HEK293 (cell line): Measurements from ENCODE around the gene PCSK6.
A peak's percentile ranks its signal among the peaks of the same experiment; 100 is the strongest.

Experiments
- CTCF ChIA-PET: fragments of 350-600 bp; formaldehyde crosslinking; extraction: SDS; loops from one replicate; lab custom pipeline; 2021; ENCODE audit warnings: antibody characterized with exemption; lab: Yijun Ruan, JAX
- POLR2A ChIA-PET: fragments of 300-600 bp; formaldehyde crosslinking; extraction: SDS; loops from one replicate; lab custom pipeline; 2020; ENCODE audit warnings: antibody characterized with exemption, inconsistent platforms; lab: Yijun Ruan, JAX
- H3K27ac ChIP-seq: fragments of 200-500 bp; sonication (Bioruptor generic); 2 replicates; pipeline ENCODE4 v1.5.1; 2014; ENCODE audit warnings: low read depth, low read length, control low read depth, inconsistent platforms; ENCODE audit errors: extremely low read depth
- H3K36me3 ChIP-seq, 2 experiments: fragments of 200-500 bp in 1 of 2; sonication (Bioruptor generic) in 1 of 2; 1 replicate in 1 of 2; 2 replicates in 1 of 2; pipeline ENCODE4 v1.5.1; 2014 to 2017; ENCODE audit warnings: inconsistent platforms in 2 of 2, low read length in 2 of 2; ENCODE audit not compliant: control insufficient read depth in 2 of 2, insufficient read depth in 1 of 2
- H3K4me1 ChIP-seq: fragments of 200-500 bp; sonication (Bioruptor generic); 2 replicates; pipeline ENCODE4 v1.5.1; 2014; ENCODE audit warnings: mild to moderate bottlenecking, low read length, inconsistent platforms; ENCODE audit not compliant: control insufficient read depth, insufficient read depth
- H3K4me3 ChIP-seq: 2 replicates; pipeline ENCODE4 v1.5.1; 2011; ENCODE audit warnings: low read depth, mild to moderate bottlenecking, control low read depth, low read length, moderate library complexity
- H3K9me3 ChIP-seq: fragments of 200-500 bp; sonication (Bioruptor generic); 2 replicates; pipeline ENCODE4 v1.5.1; 2014; ENCODE audit warnings: low read depth, low read length, inconsistent platforms; ENCODE audit not compliant: control insufficient read depth, insufficient read depth
- BCL11B ChIP-seq: fragments of 450-650 bp; formaldehyde crosslinking; IDR thresholded peaks from 2 replicates; pipeline ENCODE4 v1.5.1; 2016; ENCODE audit warnings: low read depth, missing biosample characterization, missing genetic modification characterization
- EGR2 ChIP-seq: fragments of 450-650 bp; formaldehyde crosslinking; IDR thresholded peaks from 2 replicates; pipeline ENCODE4 v1.5.1; 2016; ENCODE audit warnings: low read depth, missing biosample characterization, missing genetic modification characterization
- GLIS2 ChIP-seq: fragments of 450-650 bp; formaldehyde crosslinking; IDR thresholded peaks from 2 replicates; pipeline ENCODE4 v1.5.1; 2016; ENCODE audit warnings: missing biosample characterization, missing genetic modification characterization
- HOXC10 ChIP-seq: sonication (generic); formaldehyde crosslinking; IDR thresholded peaks from 2 replicates; pipeline ENCODE4 v1.8.1; 2023; ENCODE audit warnings: mild to moderate bottlenecking, missing genetic modification reagents
- MZF1 ChIP-seq: fragments of 450-650 bp; formaldehyde crosslinking; IDR thresholded peaks from 2 replicates; pipeline ENCODE4 v1.5.1; 2017; ENCODE audit warnings: missing biosample characterization, missing genetic modification characterization, borderline replicate concordance
- ZBTB17 ChIP-seq: fragments of 450-650 bp; formaldehyde crosslinking; IDR thresholded peaks from 2 replicates; pipeline ENCODE4 v1.5.1; 2016; ENCODE audit warnings: missing biosample characterization, missing genetic modification characterization
- ZIC2 ChIP-seq: fragments of 450-650 bp; formaldehyde crosslinking; IDR thresholded peaks from 2 replicates; pipeline ENCODE4 v1.5.1; 2016; ENCODE audit warnings: missing biosample characterization, missing genetic modification characterization
- ZNF10 ChIP-seq: fragments of 450-650 bp; formaldehyde crosslinking; IDR thresholded peaks from 2 replicates; pipeline ENCODE4 v1.5.1; 2017; ENCODE audit warnings: missing biosample characterization, missing genetic modification characterization
- ZNF140 ChIP-seq: fragments of 450-650 bp; formaldehyde crosslinking; IDR thresholded peaks from 2 replicates; pipeline ENCODE4 v1.5.1; 2016; ENCODE audit warnings: missing biosample characterization, missing genetic modification characterization
- ZNF223 ChIP-seq: fragments of 450-650 bp; formaldehyde crosslinking; IDR thresholded peaks from 2 replicates; pipeline ENCODE4 v1.5.1; 2016; ENCODE audit warnings: missing biosample characterization, missing genetic modification characterization
- ZNF341 ChIP-seq: fragments of 450-650 bp; formaldehyde crosslinking; IDR thresholded peaks from 2 replicates; pipeline ENCODE4; 2016; ENCODE audit warnings: low read depth, missing biosample characterization, missing genetic modification characterization
- ZNF350 ChIP-seq: fragments of 450-650 bp; formaldehyde crosslinking; IDR thresholded peaks from 2 replicates; pipeline ENCODE4 v1.5.0; 2017; ENCODE audit warnings: missing biosample characterization, mild to moderate bottlenecking, missing genetic modification characterization
- ZNF416 ChIP-seq: fragments of 450-650 bp; formaldehyde crosslinking; IDR thresholded peaks from 2 replicates; pipeline ENCODE4 v1.5.1; 2016; ENCODE audit warnings: missing biosample characterization, missing genetic modification characterization
- ZNF530 ChIP-seq: fragments of 450-650 bp; formaldehyde crosslinking; IDR thresholded peaks from 2 replicates; pipeline ENCODE4 v1.5.1; 2016; ENCODE audit warnings: low read depth, missing biosample characterization, missing genetic modification characterization
- ZNF548 ChIP-seq: fragments of 450-650 bp; formaldehyde crosslinking; IDR thresholded peaks from 2 replicates; pipeline ENCODE4 v1.5.1; 2016; ENCODE audit warnings: missing biosample characterization, missing genetic modification characterization
- ZNF555 ChIP-seq: fragments of 450-650 bp; formaldehyde crosslinking; conservative IDR thresholded peaks from 2 replicates; pipeline ENCODE4 v1.5.1; 2017; ENCODE audit warnings: missing biosample characterization, mild to moderate bottlenecking, missing genetic modification characterization, inconsistent platforms
- ZNF791 ChIP-seq: fragments of 450-650 bp; formaldehyde crosslinking; IDR thresholded peaks from 2 replicates; pipeline ENCODE4 v1.5.1; 2016; ENCODE audit warnings: missing biosample characterization, missing genetic modification characterization
- TF ChIP-seq, protein P1 (sequence below): fragments of 450-650 bp; formaldehyde crosslinking; IDR thresholded peaks from 2 replicates; pipeline ENCODE4 v1.5.1; 2017; ENCODE audit warnings: missing biosample characterization, missing genetic modification characterization
- TF ChIP-seq, protein P2 (sequence below): fragments of 450-650 bp; formaldehyde crosslinking; IDR thresholded peaks from 2 replicates; pipeline ENCODE4 v1.5.1; 2016; ENCODE audit warnings: missing biosample characterization, missing genetic modification characterization
- TF ChIP-seq, protein P3 (sequence below): fragments of 450-650 bp; formaldehyde crosslinking; conservative IDR thresholded peaks from 2 replicates; pipeline ENCODE4 v1.5.1; 2016; ENCODE audit warnings: low read depth, missing biosample characterization, missing genetic modification characterization
- TF ChIP-seq, protein P4 (sequence below): fragments of 450-650 bp; formaldehyde crosslinking; IDR thresholded peaks from 2 replicates; pipeline ENCODE4 v1.5.1; 2016; ENCODE audit warnings: missing biosample characterization, missing genetic modification characterization

The PCSK6 gene

DNA sequence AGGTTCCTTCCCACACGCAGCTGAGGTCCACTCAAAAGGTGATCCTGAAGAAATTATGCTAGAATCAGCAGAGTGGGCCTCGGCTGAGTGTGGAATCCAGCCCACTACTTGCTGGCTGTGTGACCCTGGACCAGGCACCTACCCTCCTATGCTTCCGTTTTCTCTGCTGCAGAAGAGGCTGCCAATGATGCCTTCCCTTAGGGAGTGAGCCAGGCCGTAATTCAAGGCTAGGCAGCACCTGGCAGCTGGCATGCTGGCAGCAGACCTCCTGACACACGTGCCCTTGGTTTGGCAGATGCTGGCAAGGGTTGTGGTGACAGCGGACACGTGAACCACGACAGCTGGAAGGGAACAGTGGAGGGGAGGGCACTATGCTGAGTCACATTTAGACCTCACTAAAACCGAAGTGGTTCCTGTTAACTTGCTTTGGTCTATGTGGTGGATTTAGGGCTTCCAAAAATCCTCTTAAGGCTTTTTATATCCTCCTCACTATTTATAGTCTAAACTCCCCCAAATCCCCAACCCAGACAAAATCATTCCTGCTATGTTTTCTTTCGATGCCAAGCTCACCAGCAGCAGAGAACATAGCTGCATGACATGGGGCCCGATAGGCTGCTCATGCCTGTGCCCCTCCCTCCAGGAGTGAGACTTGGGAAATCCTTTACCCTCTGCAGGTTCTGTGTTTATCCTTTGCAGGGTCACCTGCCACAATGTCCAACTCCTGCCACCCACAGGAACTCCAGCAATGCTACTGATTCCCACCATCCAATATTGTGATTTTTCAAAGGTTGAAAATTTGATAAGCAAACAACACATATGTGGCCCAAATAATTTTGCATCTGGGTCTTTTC, 10.6 kb upstream of the PCSK6 start:
- ChIA-PET CTCF (interaction anchor here (0.6 to 6.1 kb wide), 6 partner anchors 9 to 248 kb away, joined by 3 to 67 read pairs (median 4); partner anchors contain the start of gene CHSY1), POLR2A (interaction anchor here (0.5 kb wide), 1 partner anchor 12 kb away, joined by 4 read pairs; no protein-coding TSS in a partner anchor)
- Histone ChIP-seq H3K36me3 (no peaks in the 10 kb centered on the region), H3K4me3 (no peak overlapping the region), H3K27ac (no peak overlapping the region), H3K4me1 (no peaks in the 10 kb centered on the region), H3K9me3 (no peaks in the 10 kb centered on the region)
- TF ChIP-seq, protein P1, sequence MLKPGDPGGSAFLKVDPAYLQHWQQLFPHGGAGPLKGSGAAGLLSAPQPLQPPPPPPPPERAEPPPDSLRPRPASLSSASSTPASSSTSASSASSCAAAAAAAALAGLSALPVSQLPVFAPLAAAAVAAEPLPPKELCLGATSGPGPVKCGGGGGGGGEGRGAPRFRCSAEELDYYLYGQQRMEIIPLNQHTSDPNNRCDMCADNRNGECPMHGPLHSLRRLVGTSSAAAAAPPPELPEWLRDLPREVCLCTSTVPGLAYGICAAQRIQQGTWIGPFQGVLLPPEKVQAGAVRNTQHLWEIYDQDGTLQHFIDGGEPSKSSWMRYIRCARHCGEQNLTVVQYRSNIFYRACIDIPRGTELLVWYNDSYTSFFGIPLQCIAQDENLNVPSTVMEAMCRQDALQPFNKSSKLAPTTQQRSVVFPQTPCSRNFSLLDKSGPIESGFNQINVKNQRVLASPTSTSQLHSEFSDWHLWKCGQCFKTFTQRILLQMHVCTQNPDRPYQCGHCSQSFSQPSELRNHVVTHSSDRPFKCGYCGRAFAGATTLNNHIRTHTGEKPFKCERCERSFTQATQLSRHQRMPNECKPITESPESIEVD (tag by site-specific recombination), result no peak
- TF ChIP-seq ZBTB17 (tag by site-specific recombination), result peak; percentile 34; the same call in 1 of the 2 replicates

DNA sequence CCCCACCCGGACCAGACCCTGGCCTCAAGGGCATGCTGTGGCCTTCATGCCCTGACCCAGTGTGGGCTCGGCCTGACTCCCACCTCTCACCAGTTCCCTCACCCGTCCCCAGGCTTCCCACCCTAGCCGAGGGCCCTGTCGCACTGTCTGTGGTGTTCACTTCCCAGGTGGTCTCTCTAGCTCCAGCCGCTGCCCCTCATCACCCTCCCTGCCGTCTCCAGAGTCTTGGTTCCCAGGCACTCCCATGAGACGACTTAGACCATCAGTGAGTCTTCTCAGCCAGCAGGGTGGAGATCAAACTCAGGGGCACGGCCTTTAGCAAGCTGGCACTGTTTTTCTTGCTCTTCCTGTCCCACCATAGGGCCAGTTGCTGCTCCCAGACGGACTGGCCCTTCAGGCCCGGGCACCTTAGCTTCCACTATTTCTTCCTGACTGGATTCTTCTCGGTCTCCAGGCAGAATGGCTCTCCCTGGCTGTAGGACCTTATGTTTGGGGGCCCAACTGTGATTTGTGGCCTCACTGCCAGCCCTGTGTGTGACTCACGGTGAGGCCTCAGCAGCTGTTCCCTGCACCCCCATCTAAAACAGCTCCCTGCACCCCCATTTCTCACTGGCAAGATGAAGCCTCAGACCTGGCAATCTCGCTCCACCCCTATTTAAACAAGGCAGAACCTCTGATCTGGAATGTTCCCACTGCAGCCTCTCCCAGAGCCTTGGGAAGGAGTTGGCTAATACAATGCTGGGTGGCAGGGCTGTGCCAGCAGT, 9.4 kb upstream of the PCSK6 start:
- Histone ChIP-seq H3K36me3 (no peaks in the 10 kb centered on the region), H3K9me3 (no peaks in the 10 kb centered on the region), H3K4me1 (no peaks in the 10 kb centered on the region), H3K27ac (no peak overlapping the region), H3K4me3 (no peak overlapping the region)
- CTCF ChIA-PET, result interaction anchor here (0.5 to 4.2 kb wide), 3 partner anchors 142 to 242 kb away, joined by 5 to 37 read pairs (median 5); no protein-coding TSS in a partner anchor
- POLR2A ChIA-PET, result no interaction called here
- TF ChIP-seq MZF1 (tag by site-specific recombination) (no peak), ZNF791 (no peak), ZNF555 (tag by site-specific recombination) (no peak), ZBTB17 (tag by site-specific recombination) (no peak), ZNF530 (tag by site-specific recombination) (no peak), ZNF223 (peak; percentile 93), HOXC10 (no peak), ZNF350 (tag by site-specific recombination) (no peak), BCL11B (tag by site-specific recombination) (no peak), ZNF416 (no peak), GLIS2 (tag by site-specific recombination) (no peak), ZNF341 (peak; percentile 35), ZNF548 (no peak), ZIC2 (tag by site-specific recombination) (0 out of 2 replicates have a peak, but pooled peaks have one; percentile 4), ZNF10 (tag by site-specific recombination) (no peak), ZNF140 (no peak), EGR2 (tag by site-specific recombination) (no peak; the same call in 1 of the 2 replicates)
- TF ChIP-seq, protein P2, sequence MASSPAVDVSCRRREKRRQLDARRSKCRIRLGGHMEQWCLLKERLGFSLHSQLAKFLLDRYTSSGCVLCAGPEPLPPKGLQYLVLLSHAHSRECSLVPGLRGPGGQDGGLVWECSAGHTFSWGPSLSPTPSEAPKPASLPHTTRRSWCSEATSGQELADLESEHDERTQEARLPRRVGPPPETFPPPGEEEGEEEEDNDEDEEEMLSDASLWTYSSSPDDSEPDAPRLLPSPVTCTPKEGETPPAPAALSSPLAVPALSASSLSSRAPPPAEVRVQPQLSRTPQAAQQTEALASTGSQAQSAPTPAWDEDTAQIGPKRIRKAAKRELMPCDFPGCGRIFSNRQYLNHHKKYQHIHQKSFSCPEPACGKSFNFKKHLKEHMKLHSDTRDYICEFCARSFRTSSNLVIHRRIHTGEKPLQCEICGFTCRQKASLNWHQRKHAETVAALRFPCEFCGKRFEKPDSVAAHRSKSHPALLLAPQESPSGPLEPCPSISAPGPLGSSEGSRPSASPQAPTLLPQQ (tag by site-specific recombination), result no peak
- TF ChIP-seq, protein P3, sequence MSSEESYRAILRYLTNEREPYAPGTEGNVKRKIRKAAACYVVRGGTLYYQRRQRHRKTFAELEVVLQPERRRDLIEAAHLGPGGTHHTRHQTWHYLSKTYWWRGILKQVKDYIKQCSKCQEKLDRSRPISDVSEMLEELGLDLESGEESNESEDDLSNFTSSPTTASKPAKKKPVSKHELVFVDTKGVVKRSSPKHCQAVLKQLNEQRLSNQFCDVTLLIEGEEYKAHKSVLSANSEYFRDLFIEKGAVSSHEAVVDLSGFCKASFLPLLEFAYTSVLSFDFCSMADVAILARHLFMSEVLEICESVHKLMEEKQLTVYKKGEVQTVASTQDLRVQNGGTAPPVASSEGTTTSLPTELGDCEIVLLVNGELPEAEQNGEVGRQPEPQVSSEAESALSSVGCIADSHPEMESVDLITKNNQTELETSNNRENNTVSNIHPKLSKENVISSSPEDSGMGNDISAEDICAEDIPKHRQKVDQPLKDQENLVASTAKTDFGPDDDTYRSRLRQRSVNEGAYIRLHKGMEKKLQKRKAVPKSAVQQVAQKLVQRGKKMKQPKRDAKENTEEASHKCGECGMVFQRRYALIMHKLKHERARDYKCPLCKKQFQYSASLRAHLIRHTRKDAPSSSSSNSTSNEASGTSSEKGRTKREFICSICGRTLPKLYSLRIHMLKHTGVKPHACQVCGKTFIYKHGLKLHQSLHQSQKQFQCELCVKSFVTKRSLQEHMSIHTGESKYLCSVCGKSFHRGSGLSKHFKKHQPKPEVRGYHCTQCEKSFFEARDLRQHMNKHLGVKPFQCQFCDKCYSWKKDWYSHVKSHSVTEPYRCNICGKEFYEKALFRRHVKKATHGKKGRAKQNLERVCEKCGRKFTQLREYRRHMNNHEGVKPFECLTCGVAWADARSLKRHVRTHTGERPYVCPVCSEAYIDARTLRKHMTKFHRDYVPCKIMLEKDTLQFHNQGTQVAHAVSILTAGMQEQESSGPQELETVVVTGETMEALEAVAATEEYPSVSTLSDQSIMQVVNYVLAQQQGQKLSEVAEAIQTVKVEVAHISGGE, result no peak
- TF ChIP-seq, protein P4, sequence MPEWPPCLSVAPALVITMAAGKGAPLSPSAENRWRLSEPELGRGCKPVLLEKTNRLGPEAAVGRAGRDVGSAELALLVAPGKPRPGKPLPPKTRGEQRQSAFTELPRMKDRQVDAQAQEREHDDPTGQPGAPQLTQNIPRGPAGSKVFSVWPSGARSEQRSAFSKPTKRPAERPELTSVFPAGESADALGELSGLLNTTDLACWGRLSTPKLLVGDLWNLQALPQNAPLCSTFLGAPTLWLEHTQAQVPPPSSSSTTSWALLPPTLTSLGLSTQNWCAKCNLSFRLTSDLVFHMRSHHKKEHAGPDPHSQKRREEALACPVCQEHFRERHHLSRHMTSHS (tag by site-specific recombination), result no peak
